ENCODE data around the gene USF1. TPM values are rescaled to one million over a fixed set of nuclear protein-coding genes. Genes with fewer than 3 reads are reported as not detected.

Gene USF1
- total and polyA plus RNA-seq, 9 of the 15 experiments (the other 6 are each of a cell fraction or from before 2014, with no cell fraction given), result 7.4 to 60.2 (median 54.2) TPM

DNA sequence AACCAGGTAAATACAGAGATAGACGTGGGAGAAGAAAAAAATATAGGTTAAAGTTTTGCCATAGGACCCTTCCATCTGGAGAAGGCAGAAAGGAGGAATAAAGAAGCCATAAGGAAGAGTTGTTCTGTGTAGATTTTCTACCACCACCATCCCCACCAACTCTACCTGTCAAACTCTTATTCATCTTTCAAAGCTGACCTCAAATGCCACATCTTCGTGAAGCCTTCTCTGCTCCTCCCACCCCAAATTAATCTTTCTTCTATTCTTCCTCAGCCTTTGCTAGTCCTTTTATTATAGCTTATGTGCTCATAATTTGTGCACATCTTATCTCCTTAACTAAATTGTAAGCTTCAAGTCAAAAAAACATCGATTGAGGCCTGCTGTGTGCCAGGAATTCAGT, 44.8 kb upstream of the USF1 start:
- Histone ChIP-seq H3K9me3 (replicated peaks; ENCODE audit: control insufficient read depth, insufficient read depth, low read depth, low read length) (0 out of 2 replicates have a peak, but pooled peaks cover 3% of the 10 kb centered on the region), H3K79me2 (ENCODE audit: control insufficient read depth, insufficient read depth, low read length) (no peaks in the 10 kb centered on the region), H3K4me2 (ENCODE audit: insufficient read depth, low read length) (no peak overlapping the region), H3K4me3 (no peak overlapping the region), H3K9me1 (ENCODE audit: control insufficient read depth, insufficient read depth, low read length) (no peaks in the 10 kb centered on the region), H3K27ac (ENCODE audit: extremely low read depth, low read depth, low read length) (no peak overlapping the region), H3K9ac (ENCODE audit: insufficient read depth in 1 of 2, low read depth in 2 of 2, low read length in 2 of 2) (no peak overlapping the region), H4K20me1 (replicated peaks; ENCODE audit: control insufficient read depth, insufficient read depth, low read length) (no peaks in the 10 kb centered on the region), H3K4me1 (replicated peaks in 1 of 2; ENCODE audit: control insufficient read depth in 2 of 2, insufficient read depth in 2 of 2, low read length in 2 of 2) (peaks cover 0 to 5% of the 10 kb centered on the region in 2 experiments; a peak in 2 of 5 replicates), H3K27me3 (ENCODE audit: control insufficient read depth in 2 of 2, insufficient read depth in 2 of 2, low read length in 2 of 2) (no peaks in the 10 kb centered on the region), H3K36me3 (ENCODE audit: control insufficient read depth, insufficient read depth, low read length) (no peaks in the 10 kb centered on the region), H2AFZ (ENCODE audit: low read depth, low read length) (no peak overlapping the region)
- FAIRE-seq (no peak), DNase-seq (ENCODE audit: extremely low read depth in 1 of 4, low spot score in 3 of 4) (no peak), ATAC-seq (no peak)
- CTCF ChIA-PET (ENCODE audit: low intra/inter-chr PET ratio), result no interaction called here
- no TSS peak for BruUV-seq (replicated peaks)
- WGBS (ENCODE audit: insufficient coverage, low coverage, missing lambda C conversion rate), result 10% methylated on average over 3 of the region's 3 CpGs
- intact Hi-C loops (cut with micrococcal nuclease), result no loop called here
- TF ChIP-seq STAT5B (CRISPR knock-in tag; IDR thresholded peaks at IDR 0.05) (no peak), POLR2A (conservative IDR thresholded peaks at IDR 0.05) (no peak), WHSC1 (IDR thresholded peaks at IDR 0.05; ENCODE audit: low read length) (no peak), ZNF507 (tag; conservative IDR thresholded peaks at IDR 0.05) (no peak), CHAMP1 (IDR thresholded peaks at IDR 0.05) (no peak)
- TF ChIP-seq, protein P1, sequence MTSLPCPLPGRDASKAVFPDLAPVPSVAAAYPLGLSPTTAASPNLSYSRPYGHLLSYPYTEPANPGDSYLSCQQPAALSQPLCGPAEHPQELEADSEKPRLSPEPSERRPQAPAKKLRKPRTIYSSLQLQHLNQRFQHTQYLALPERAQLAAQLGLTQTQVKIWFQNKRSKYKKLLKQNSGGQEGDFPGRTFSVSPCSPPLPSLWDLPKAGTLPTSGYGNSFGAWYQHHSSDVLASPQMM (CRISPR knock-in tag; IDR thresholded peaks at IDR 0.05), result no peak
- in situ Hi-C loops (cut with MboI), result loop anchor here (10.0 to 25.0 kb wide), 2 partner anchors 96 to 253 kb away; no protein-coding TSS in a partner anchor
- POLR2A ChIA-PET, result no interaction called here
